Tibial artery (tissue), 4 donors: ENCODE data around the gene SEH1L.

Source experiments
- DNase-seq, 2 donors: peaks; one replicate each; pipeline ENCODE4 v3.0.0-alpha.2; 2019
- H3K27ac ChIP-seq, 2 donors: fragments of 200-600 bp; sonication (generic) in 1 of 2; 1 replicate in 1 of 2; 2 replicates in 1 of 2; pipeline ENCODE4 v1.5.1; 2018 to 2019; ENCODE audit warnings: mild to moderate bottlenecking in 1 of 2
- H3K27me3 ChIP-seq, 2 donors: fragments of 200-600 bp; sonication (generic) in 1 of 2; one replicate each; pipeline versions ENCODE4 v1.5.1 to v1.6.0; 2016 to 2019
- H3K36me3 ChIP-seq, 3 donors: fragments of 200-600 bp; sonication (generic) in 2 of 3; one replicate each; pipeline ENCODE4 v1.5.1; 2016 to 2019; ENCODE audit warnings: mild to moderate bottlenecking in 2 of 3
- H3K4me1 ChIP-seq, 4 donors: fragments of 200-600 bp; sonication (generic) in 2 of 4; 1 replicate in 3 of 4; 2 replicates in 1 of 4; pipeline ENCODE4 v1.5.1; 2016 to 2019
- H3K4me3 ChIP-seq, 2 donors: fragments of 200-600 bp; sonication (generic) in 1 of 2; 1 replicate in 1 of 2; 2 replicates in 1 of 2; pipeline ENCODE4 v1.5.1; 2018 to 2019; ENCODE audit warnings: mild to moderate bottlenecking in 2 of 2
- H3K9me3 ChIP-seq, 3 donors: fragments of 200-600 bp; sonication (generic) in 1 of 3; one replicate each; pipeline ENCODE4 v1.5.1; 2016 to 2019
- CTCF ChIP-seq, 2 experiments: fragments of 200-600 bp in 1 of 2; fragments of 450-650 bp in 1 of 2; IDR thresholded peaks; one replicate each; pipeline ENCODE4 v1.5.1; 2017 to 2019; ENCODE audit warnings: antibody characterized with exemption in 2 of 2, mild to moderate bottlenecking in 1 of 2, moderate library complexity in 1 of 2
- intact Hi-C: fragments of 100-400 bp; cut with DNase I; formaldehyde crosslinking; loops from one replicate; pipeline ENCODE4 v1.15.0; 2023; ENCODE audit warnings: low total_unique reads

SEH1L gene

GRCh38 chr18:12922266-12922665 is 25.5 kb upstream of the SEH1L start:
- intact Hi-C loops = no loop called here
- Histone ChIP-seq H3K4me3 (no peak overlapping the region), H3K4me1 (no peaks in the 10 kb centered on the region), H3K27ac (no peak overlapping the region), H3K9me3 (no peaks in the 10 kb centered on the region), H3K27me3 (no peaks in the 10 kb centered on the region), H3K36me3 (no peaks in the 10 kb centered on the region)
- no peak for DNase-seq
- TF ChIP-seq CTCF (IDR thresholded peaks at IDR 0.05) = no peak

GRCh38 chr18:12924616-12925015 is 23.2 kb upstream of the SEH1L start:
- no peaks in the 10 kb centered on the region for H3K36me3 ChIP-seq
- intact Hi-C loops = no loop called here
- H3K4me1 ChIP-seq = no peaks in the 10 kb centered on the region
- H3K9me3 ChIP-seq = no peaks in the 10 kb centered on the region
- no peak overlapping the region for H3K27ac ChIP-seq
- no peak overlapping the region for H3K4me3 ChIP-seq
- TF ChIP-seq CTCF (IDR thresholded peaks at IDR 0.05) = no peak
- H3K27me3 ChIP-seq = no peaks in the 10 kb centered on the region
- DNase-seq = no peak

GRCh38 chr18:12928206-12928605 is 19.6 kb upstream of the SEH1L start:
- H3K4me3 ChIP-seq = no peak overlapping the region
- H3K4me1 ChIP-seq = no peaks in the 10 kb centered on the region
- no peak for TF ChIP-seq CTCF (IDR thresholded peaks at IDR 0.05)
- intact Hi-C loops = no loop called here
- H3K27ac ChIP-seq = no peak overlapping the region
- H3K27me3 ChIP-seq = no peaks in the 10 kb centered on the region
- no peaks in the 10 kb centered on the region for H3K9me3 ChIP-seq
- no peaks in the 10 kb centered on the region for H3K36me3 ChIP-seq
- DNase-seq = no peak

- Histone ChIP-seq H3K36me3 (no peaks in the 10 kb centered on the region), H3K27ac (no peak overlapping the region), H3K27me3 (no peaks in the 10 kb centered on the region), H3K4me3 (no peak overlapping the region), H3K4me1 (no peaks in the 10 kb centered on the region), H3K9me3 (no peaks in the 10 kb centered on the region)
- DNase-seq = no peak
- intact Hi-C loops = no loop called here
- TF ChIP-seq CTCF (IDR thresholded peaks at IDR 0.05) = no peak
Measured at GRCh38 chr18:12928641-12929040, 19.2 kb upstream of the SEH1L start.

GRCh38 chr18:12929477-12930083 is 18.2 kb upstream of the SEH1L start:
- Histone ChIP-seq H3K4me3 (no peak overlapping the region), H3K4me1 (no peaks in the 10 kb centered on the region), H3K36me3 (no peaks in the 10 kb centered on the region), H3K27me3 (no peaks in the 10 kb centered on the region), H3K9me3 (no peaks in the 10 kb centered on the region), H3K27ac (no peak overlapping the region)
- TF ChIP-seq CTCF (IDR thresholded peaks at IDR 0.05) = no peak
- intact Hi-C loops = loop anchor here (5.0 kb wide), 1 partner anchor 187 kb away; no protein-coding TSS in a partner anchor
- DNase-seq = no peak

- H3K36me3 ChIP-seq = no peaks in the 10 kb centered on the region
- H3K27me3 ChIP-seq = no peaks in the 10 kb centered on the region
- TF ChIP-seq CTCF (IDR thresholded peaks at IDR 0.05) = no peak
- intact Hi-C loops = loop anchor here (5.0 kb wide), 1 partner anchor 188 kb away; no protein-coding TSS in a partner anchor
- no peak for DNase-seq
- no peak overlapping the region for H3K27ac ChIP-seq
- H3K9me3 ChIP-seq = no peaks in the 10 kb centered on the region
- no peak overlapping the region for H3K4me3 ChIP-seq
- H3K4me1 ChIP-seq = no peaks in the 10 kb centered on the region
Measured at GRCh38 chr18:12930376-12930775, 17.4 kb upstream of the SEH1L start.
